Measurements from ENCODE around the gene PITPNB. TPM values are rescaled to one million over a fixed set of nuclear protein-coding genes. Genes with fewer than 3 reads are reported as not detected.

Gene PITPNB
- total RNA-seq, 1 donor from 2014 or later: 66.6 TPM

DNA sequence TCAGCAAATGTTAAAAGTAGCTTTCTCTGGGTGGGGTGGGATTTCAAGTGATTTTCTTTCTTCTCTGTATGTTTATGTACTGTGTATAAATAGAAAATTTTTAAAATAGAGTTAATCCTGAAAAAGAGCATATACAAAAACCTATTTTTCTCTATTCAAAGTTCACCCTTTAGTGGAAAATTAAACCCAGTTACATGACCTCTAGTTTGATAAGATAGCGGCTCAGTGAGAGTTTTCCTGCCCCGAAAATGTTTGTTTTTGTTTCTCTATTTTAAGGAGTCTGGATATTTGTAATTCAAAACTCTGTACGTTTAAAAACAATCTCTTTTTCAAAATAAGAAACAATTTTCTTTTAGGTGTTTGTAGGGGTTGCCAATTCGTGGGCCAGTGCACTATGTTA, 42.1 kb upstream of the PITPNB start:
- Mint-ChIP-seq H3K4me1 (ENCODE audit: low read depth, unreplicated experiment) (peaks cover 4% of the 10 kb centered on the region), H3K27me3 (ENCODE audit: unreplicated experiment) (no peaks in the 10 kb centered on the region), H3K36me3 (ENCODE audit: unreplicated experiment) (peaks cover 6% of the 10 kb centered on the region), H3K4me3 (ENCODE audit: unreplicated experiment) (no peak overlapping the region), H3K27ac (ENCODE audit: unreplicated experiment) (no peak overlapping the region), H3K9me3 (ENCODE audit: unreplicated experiment) (no peaks in the 10 kb centered on the region)
- DNase-seq: no peak
- TF ChIP-seq, protein P1, sequence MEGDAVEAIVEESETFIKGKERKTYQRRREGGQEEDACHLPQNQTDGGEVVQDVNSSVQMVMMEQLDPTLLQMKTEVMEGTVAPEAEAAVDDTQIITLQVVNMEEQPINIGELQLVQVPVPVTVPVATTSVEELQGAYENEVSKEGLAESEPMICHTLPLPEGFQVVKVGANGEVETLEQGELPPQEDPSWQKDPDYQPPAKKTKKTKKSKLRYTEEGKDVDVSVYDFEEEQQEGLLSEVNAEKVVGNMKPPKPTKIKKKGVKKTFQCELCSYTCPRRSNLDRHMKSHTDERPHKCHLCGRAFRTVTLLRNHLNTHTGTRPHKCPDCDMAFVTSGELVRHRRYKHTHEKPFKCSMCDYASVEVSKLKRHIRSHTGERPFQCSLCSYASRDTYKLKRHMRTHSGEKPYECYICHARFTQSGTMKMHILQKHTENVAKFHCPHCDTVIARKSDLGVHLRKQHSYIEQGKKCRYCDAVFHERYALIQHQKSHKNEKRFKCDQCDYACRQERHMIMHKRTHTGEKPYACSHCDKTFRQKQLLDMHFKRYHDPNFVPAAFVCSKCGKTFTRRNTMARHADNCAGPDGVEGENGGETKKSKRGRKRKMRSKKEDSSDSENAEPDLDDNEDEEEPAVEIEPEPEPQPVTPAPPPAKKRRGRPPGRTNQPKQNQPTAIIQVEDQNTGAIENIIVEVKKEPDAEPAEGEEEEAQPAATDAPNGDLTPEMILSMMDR (IDR thresholded peaks at IDR 0.05; ENCODE audit: partially characterized antibody, unreplicated experiment): no peak

DNA sequence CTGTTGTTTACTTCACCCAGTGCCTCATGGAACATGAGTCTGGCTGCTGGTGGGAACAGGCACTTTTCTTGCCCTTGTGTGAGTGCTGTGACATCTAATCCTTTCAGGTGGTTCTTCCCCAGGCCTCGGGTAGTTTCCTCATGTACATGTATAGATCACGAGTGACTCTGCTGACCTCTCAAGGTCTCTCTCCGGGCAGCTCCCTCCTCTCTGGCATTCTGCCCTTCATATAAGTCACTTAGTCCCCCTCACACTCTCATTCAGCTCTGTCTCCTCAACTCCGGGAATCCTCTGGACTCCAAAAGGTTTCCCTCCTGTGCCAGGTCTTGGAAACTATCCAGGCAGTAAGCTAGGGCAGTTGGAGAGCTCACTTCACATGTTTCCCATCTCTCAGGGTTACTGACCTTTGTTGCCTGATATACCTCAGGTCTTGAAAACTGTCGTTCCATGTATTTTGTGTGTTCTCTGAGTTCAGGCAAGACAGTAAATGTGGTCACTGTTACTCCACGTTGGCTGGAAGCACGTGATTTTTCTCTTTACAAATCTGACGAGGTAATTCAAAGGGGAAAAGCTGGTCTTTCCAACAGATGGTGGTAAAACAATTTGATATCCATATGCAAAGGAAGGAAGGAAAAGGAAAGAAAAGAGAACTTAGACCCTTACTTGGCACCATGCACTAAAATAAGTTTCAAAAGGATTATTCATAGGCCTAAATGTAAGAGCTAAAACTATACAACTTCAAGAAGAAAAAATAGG, 40.5 kb upstream of the PITPNB start:
- DNase-seq: no peak
- Mint-ChIP-seq H3K36me3 (ENCODE audit: unreplicated experiment) (peaks cover 6% of the 10 kb centered on the region), H3K4me1 (ENCODE audit: low read depth, unreplicated experiment) (peaks cover 4% of the 10 kb centered on the region), H3K9me3 (ENCODE audit: unreplicated experiment) (no peaks in the 10 kb centered on the region), H3K4me3 (ENCODE audit: unreplicated experiment) (no peak overlapping the region), H3K27ac (ENCODE audit: unreplicated experiment) (no peak overlapping the region), H3K27me3 (ENCODE audit: unreplicated experiment) (no peaks in the 10 kb centered on the region)
- TF ChIP-seq, protein P1 (IDR thresholded peaks at IDR 0.05; ENCODE audit: partially characterized antibody, unreplicated experiment): no peak

DNA sequence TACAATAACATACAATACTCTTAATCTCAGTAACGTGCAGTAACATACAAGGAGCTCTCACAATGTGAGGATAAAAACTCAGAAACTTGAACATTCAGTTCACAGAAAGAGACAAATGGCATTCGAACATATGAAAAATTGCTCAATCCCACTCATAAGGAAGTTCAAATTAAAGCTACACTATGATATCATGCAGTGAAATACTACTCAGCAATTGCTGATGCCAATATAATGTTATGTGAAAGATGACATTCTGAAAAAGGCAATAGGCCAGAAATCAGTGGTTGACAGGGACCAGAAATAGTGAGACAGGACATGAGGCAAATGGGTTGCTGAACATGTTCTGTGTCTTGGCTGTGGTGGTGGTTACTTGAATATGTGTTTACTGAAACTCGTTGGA, 33.7 kb upstream of the PITPNB start:
- no peak overlapping the region for H3K4me3 Mint-ChIP-seq (ENCODE audit: unreplicated experiment)
- no peaks in the 10 kb centered on the region for H3K9me3 Mint-ChIP-seq (ENCODE audit: unreplicated experiment)
- no peaks in the 10 kb centered on the region for H3K4me1 Mint-ChIP-seq (ENCODE audit: low read depth, unreplicated experiment)
- H3K27me3 Mint-ChIP-seq (ENCODE audit: unreplicated experiment): no peaks in the 10 kb centered on the region
- H3K36me3 Mint-ChIP-seq (ENCODE audit: unreplicated experiment): peaks cover 6% of the 10 kb centered on the region
- no peak overlapping the region for H3K27ac Mint-ChIP-seq (ENCODE audit: unreplicated experiment)
- DNase-seq: no peak
- TF ChIP-seq, protein P1 (IDR thresholded peaks at IDR 0.05; ENCODE audit: partially characterized antibody, unreplicated experiment): no peak

DNA sequence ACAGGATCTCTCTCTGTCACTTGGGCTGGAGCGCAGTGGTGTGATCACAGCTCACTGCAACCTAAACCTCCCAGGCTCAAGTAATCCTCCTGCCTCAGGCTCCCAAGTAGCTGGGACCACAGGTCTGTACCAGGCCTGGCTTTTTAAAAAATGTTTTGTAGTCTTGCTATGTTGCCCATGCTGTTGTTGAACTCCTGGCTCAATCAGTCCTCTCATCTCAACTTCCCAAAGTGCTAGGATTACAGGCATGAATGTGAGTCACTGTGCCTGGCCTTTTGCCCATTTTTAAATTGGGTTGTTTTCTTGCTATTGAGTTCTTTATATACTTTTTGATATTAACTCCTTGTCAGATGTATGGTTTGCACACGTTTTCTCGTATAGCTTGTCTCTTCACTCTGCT, 33.0 kb upstream of the PITPNB start:
- DNase-seq: no peak

DNA sequence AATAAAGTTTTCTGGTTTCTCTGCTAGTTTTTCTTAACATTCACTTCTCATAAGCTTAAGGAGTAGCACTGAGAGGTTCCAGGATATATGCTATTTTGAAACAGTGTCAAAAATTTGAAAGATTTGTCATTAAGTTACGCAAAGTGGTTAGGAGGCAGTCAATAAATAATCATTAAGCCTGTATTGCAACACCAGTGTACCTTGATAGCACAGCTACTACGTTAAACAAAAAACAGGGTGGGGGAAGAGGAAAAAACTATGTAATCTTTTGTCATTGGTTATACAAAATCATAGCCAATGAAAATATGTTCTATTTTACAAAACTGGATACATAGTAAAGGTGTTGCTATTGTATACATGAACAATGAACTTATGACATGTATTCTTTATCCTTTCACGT, 30.4 kb upstream of the PITPNB start:
- H3K36me3 Mint-ChIP-seq (ENCODE audit: unreplicated experiment): no peaks in the 10 kb centered on the region
- H3K4me3 Mint-ChIP-seq (ENCODE audit: unreplicated experiment): no peak overlapping the region
- H3K27me3 Mint-ChIP-seq (ENCODE audit: unreplicated experiment): no peaks in the 10 kb centered on the region
- H3K9me3 Mint-ChIP-seq (ENCODE audit: unreplicated experiment): no peaks in the 10 kb centered on the region
- H3K27ac Mint-ChIP-seq (ENCODE audit: unreplicated experiment): no peak overlapping the region
- H3K4me1 Mint-ChIP-seq (ENCODE audit: low read depth, unreplicated experiment): no peaks in the 10 kb centered on the region
- TF ChIP-seq, protein P1 (IDR thresholded peaks at IDR 0.05; ENCODE audit: partially characterized antibody, unreplicated experiment): no peak
- DNase-seq: no peak

More for the DNA sequence above, 33.0 kb upstream of the PITPNB start:
- TF ChIP-seq, protein P1 (IDR thresholded peaks at IDR 0.05; ENCODE audit: partially characterized antibody, unreplicated experiment): no peak
- no peaks in the 10 kb centered on the region for H3K27me3 Mint-ChIP-seq (ENCODE audit: unreplicated experiment)
- no peaks in the 10 kb centered on the region for H3K9me3 Mint-ChIP-seq (ENCODE audit: unreplicated experiment)
- H3K4me1 Mint-ChIP-seq (ENCODE audit: low read depth, unreplicated experiment): no peaks in the 10 kb centered on the region
- no peaks in the 10 kb centered on the region for H3K36me3 Mint-ChIP-seq (ENCODE audit: unreplicated experiment)
- H3K27ac Mint-ChIP-seq (ENCODE audit: unreplicated experiment): no peak overlapping the region
- no peak overlapping the region for H3K4me3 Mint-ChIP-seq (ENCODE audit: unreplicated experiment)

Measured in glutamatergic neuron (in vitro differentiated cells).